ENCODE data around the gene TNFRSF1A. TPM values are rescaled to one million over a fixed set of nuclear protein-coding genes. Genes with fewer than 3 reads are reported as not detected.

TNFRSF1A gene
- total and polyA plus RNA-seq, 2 of the 13 experiments (the other 11 are each of a cell fraction or from before 2014, with no cell fraction given) = 41.5 to 61.2 TPM

- peak overlapping the region; percentile 95; the same call in 1 of the 2 replicates for H3K9ac ChIP-seq (ENCODE audit: insufficient read depth, low read depth, low read length)
- H3K27me3 ChIP-seq (ENCODE audit: control insufficient read depth in 1 of 2, insufficient read depth in 2 of 2, low read length in 2 of 2) = no peaks in the 10 kb centered on the region
- no peak overlapping the region for H3K4me3 ChIP-seq (replicated peaks in 1 of 3; ENCODE audit: insufficient read depth in 1 of 3, low read depth in 2 of 3, low read length in 3 of 3)
- H3K9me3 ChIP-seq (ENCODE audit: low read length) = no peaks in the 10 kb centered on the region
- BruUV-seq (replicated peaks) = no TSS peak
- no peak for FAIRE-seq
- TF ChIP-seq ZNF121 (CRISPR knock-in tag; IDR thresholded peaks at IDR 0.05) (peak; percentile 93), NFE2L2 (IDR thresholded peaks at IDR 0.05; ENCODE audit: low read length) (no peak), CEBPB (IDR thresholded peaks at IDR 0.05; ENCODE audit: borderline replicate concordance, low read depth, low read length) (0 out of 2 replicates have a peak, but pooled peaks have one; percentile 7), KDM2A (CRISPR knock-in tag; IDR thresholded peaks at IDR 0.05; ENCODE audit: borderline replicate concordance, low read depth) (no peak), PLRG1 (conservative IDR thresholded peaks at IDR 0.05) (no peak), MLX (CRISPR knock-in tag; IDR thresholded peaks at IDR 0.05) (no peak), ZNF263 (CRISPR knock-in tag; IDR thresholded peaks at IDR 0.05) (0 out of 2 replicates have a peak, but pooled peaks have one; percentile 9), NCOA1 (CRISPR knock-in tag; IDR thresholded peaks at IDR 0.05) (no peak), ZBTB25 (CRISPR knock-in tag; IDR thresholded peaks at IDR 0.05) (no peak), LCORL (IDR thresholded peaks at IDR 0.05) (no peak), LCORL (CRISPR knock-in tag; IDR thresholded peaks at IDR 0.05) (no peak), ZNF563 (CRISPR knock-in tag; IDR thresholded peaks at IDR 0.05) (no peak), IRF9 (CRISPR knock-in tag; IDR thresholded peaks at IDR 0.05; ENCODE audit: borderline replicate concordance) (no peak)
- H3K79me2 ChIP-seq (ENCODE audit: insufficient read depth, low read length) = peaks cover 42% of the 10 kb centered on the region
- H4K20me1 ChIP-seq (ENCODE audit: insufficient read depth, low read length) = no peaks in the 10 kb centered on the region; the same call in 1 of the 2 replicates
- peaks cover 23 to 46% of the 10 kb centered on the region in 2 experiments; a peak in 4 of 5 replicates for H3K36me3 ChIP-seq (replicated peaks in 1 of 2; ENCODE audit: control insufficient read depth in 1 of 2, insufficient read depth in 2 of 2, low read length in 2 of 2)
- intact Hi-C loops (cut with micrococcal nuclease; ENCODE audit: unreplicated experiment) = loop anchor here (10.0 kb wide), 1 partner anchor 130 kb away; no protein-coding TSS in a partner anchor
- POLR2A ChIA-PET = interaction anchor here (0.8 to 11.0 kb wide), 16 partner anchors 8 to 208 kb away, joined by 3 to 278 read pairs (median 48); partner anchors contain the start of genes LTBR, MRPL51, PLEKHG6 and SCNN1A
- in situ Hi-C loops (cut with HindIII; ENCODE audit: extremely low pct_ligation_motif_present, low pct_unique_long_range_greater_than_20kb) = no loop called here
- CTCF ChIA-PET (ENCODE audit: low intra/inter-chr PET ratio, low total read pairs) = no interaction called here
- 89% methylated on average over 5 of the region's 5 CpGs for WGBS (ENCODE audit: low lambda C conversion rate)
- no peak for ATAC-seq
- H2AFZ ChIP-seq (ENCODE audit: low read length) = no peak overlapping the region
- H3K4me2 ChIP-seq (ENCODE audit: low read depth, low read length) = peak overlapping the region; percentile 96
- peak overlapping the region; percentile 97 for H3K27ac ChIP-seq (ENCODE audit: extremely low read length, insufficient read depth, low read length)
- H3K4me1 ChIP-seq (ENCODE audit: insufficient read depth, low read length) = peaks cover 55% of the 10 kb centered on the region
- DNase-seq (ENCODE audit: low spot score) = no peak
Observed at GRCh38 chr12:6334359-6334758, 7.5 kb downstream of the TNFRSF1A start.
